Fibroblast of pulmonary artery (primary cell): ENCODE data around the gene EPSTI1.
A peak's percentile ranks its signal among the peaks of the same experiment; 100 is the strongest.
"Not testable (repeated sequence)": the region's sequence is repeated elsewhere in the genome, so short reads cannot be mapped to it uniquely, and the experiment has no call there.

Source experiments
- DNase-seq: peaks from one replicate; pipeline ENCODE4 v3.0.0-alpha.2; 2010; ENCODE audit warnings: low read depth
- H3K4me3 ChIP-seq: replicated peaks from 2 replicates; pipeline ENCODE4 v1.5.1; 2011; ENCODE audit warnings: low read depth, mild to moderate bottlenecking, control low read depth, low read length, moderate library complexity
- CTCF ChIP-seq: IDR thresholded peaks from 2 replicates; pipeline ENCODE4 v1.5.1; 2011; ENCODE audit warnings: mild to moderate bottlenecking, control low read depth, low read length, inconsistent platforms; ENCODE audit errors: missing control alignments

The EPSTI1 gene

GRCh38 chr13:42996584-42996983 is 4.5 kb upstream of the EPSTI1 start:
- TF ChIP-seq CTCF, result no peak
- no peak overlapping the region for H3K4me3 ChIP-seq
- DNase-seq, result peak; percentile 93

GRCh38 chr13:42994878-42995277 is 2.8 kb upstream of the EPSTI1 start:
- DNase-seq, result no peak
- TF ChIP-seq CTCF, result no peak
- no peak overlapping the region for H3K4me3 ChIP-seq

GRCh38 chr13:42992764-42993122 is 702 bp upstream of the EPSTI1 start:
- DNase-seq, result no peak
- no peak for TF ChIP-seq CTCF

GRCh38 chr13:42991233-42991897 is 676 bp downstream of the EPSTI1 start:
- DNase-seq, result not testable (repeated sequence)
- H3K4me3 ChIP-seq, result peak overlapping the region; percentile 60

More at GRCh38 chr13:42992764-42993122, 702 bp upstream of the EPSTI1 start:
- no peak overlapping the region for H3K4me3 ChIP-seq

GRCh38 chr13:42990291-42991232 is 1.5 kb downstream of the EPSTI1 start:
- TF ChIP-seq CTCF, result no peak
- H3K4me3 ChIP-seq, result no peak overlapping the region
- DNase-seq, result no peak

GRCh38 chr13:42986176-42986574 is 5.9 kb downstream of the EPSTI1 start:
- TF ChIP-seq CTCF, result no peak
- no peak overlapping the region for H3K4me3 ChIP-seq
- no peak for DNase-seq

GRCh38 chr13:42985312-42986175 is 6.5 kb downstream of the EPSTI1 start:
- TF ChIP-seq CTCF, result no peak
- no peak overlapping the region for H3K4me3 ChIP-seq

More at GRCh38 chr13:42985312-42986175, 6.5 kb downstream of the EPSTI1 start:
- no peak for DNase-seq
